Measurements from ENCODE around the gene MCRS1. TPM values are rescaled to one million over a fixed set of nuclear protein-coding genes. Genes with fewer than 3 reads are reported as not detected.

MCRS1 gene
- total RNA-seq, 6 donors from 2014 or later, result 39.6 to 85.9 (median 62.7) TPM

DNA sequence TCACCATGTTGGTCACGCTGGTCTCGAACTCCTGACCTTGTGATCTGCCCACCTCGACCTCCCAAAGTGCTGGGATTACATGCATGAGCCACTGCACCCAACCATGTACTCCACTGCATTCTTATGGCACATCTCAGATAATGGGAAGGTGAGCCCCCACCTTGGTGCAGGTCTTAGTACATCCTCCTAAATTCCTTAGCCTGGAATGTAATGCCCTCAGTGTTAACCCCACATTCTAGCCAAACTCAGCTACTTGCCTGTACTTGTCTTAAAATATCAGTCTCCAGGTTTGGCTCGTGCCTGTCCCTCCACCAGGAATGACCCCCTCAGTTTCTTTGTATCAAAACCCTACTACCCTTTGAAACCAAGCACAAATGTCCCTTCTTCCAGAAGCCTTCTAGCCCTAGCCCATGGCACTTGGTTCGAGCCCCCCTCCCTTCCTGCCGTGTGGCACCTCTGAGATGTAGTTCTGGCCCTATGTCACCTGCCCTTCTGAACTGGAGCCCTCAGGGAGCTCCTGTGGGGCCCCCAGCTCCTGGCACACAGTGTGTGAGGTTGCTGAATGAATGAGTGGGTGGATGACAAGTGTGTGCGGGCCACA is 20.8 kb downstream of the MCRS1 start:
- peaks cover 0 to 17% (median 10%) of the 10 kb centered on the region in 4 donors for H3K27me3 ChIP-seq
- TF ChIP-seq, protein P1, sequence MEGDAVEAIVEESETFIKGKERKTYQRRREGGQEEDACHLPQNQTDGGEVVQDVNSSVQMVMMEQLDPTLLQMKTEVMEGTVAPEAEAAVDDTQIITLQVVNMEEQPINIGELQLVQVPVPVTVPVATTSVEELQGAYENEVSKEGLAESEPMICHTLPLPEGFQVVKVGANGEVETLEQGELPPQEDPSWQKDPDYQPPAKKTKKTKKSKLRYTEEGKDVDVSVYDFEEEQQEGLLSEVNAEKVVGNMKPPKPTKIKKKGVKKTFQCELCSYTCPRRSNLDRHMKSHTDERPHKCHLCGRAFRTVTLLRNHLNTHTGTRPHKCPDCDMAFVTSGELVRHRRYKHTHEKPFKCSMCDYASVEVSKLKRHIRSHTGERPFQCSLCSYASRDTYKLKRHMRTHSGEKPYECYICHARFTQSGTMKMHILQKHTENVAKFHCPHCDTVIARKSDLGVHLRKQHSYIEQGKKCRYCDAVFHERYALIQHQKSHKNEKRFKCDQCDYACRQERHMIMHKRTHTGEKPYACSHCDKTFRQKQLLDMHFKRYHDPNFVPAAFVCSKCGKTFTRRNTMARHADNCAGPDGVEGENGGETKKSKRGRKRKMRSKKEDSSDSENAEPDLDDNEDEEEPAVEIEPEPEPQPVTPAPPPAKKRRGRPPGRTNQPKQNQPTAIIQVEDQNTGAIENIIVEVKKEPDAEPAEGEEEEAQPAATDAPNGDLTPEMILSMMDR (IDR thresholded peaks at IDR 0.05), result no peak
- no peak for TF ChIP-seq EP300 (IDR thresholded peaks at IDR 0.05)
- no peak for TF ChIP-seq POLR2AphosphoS5 (IDR thresholded peaks at IDR 0.05)
- TF ChIP-seq POLR2A (IDR thresholded peaks at IDR 0.05), result no peak
- 86 to 87% methylated on average over 6 to 7 of the region's 7 CpGs for WGBS, 2 donors
- DNase-seq (no peak), ATAC-seq (ENCODE audit: low FRiP score in 2 of 2) (no peak)
- peaks cover 12 to 15% (median 13%) of the 10 kb centered on the region in 4 donors for H3K4me1 ChIP-seq
- H3K4me3 ChIP-seq, result no peak overlapping the region
- H3K27ac ChIP-seq, result no peak overlapping the region
- no peaks in the 10 kb centered on the region for H3K36me3 ChIP-seq
- H3K9me3 ChIP-seq, result no peaks in the 10 kb centered on the region

DNA sequence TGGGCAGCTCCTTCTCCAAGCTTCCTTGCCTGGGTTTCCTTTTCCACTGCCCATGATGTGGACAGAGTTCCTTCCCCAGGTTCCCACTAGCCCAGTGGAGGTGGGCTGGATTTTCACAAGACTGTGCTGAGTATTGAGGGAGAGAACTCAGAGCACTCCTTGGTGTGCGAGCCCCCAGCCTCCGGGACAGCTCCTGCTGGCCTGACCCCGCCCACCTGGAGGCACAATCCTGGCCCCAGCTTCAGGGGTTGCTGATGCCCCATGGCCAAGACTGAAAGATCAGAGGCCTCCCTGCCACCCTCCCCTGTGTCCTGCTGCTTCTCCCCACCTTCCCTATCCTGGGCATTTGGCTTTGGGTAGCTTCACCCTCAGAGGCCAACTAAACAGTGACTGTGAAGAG is 21.5 kb downstream of the MCRS1 start:
- Histone ChIP-seq H3K4me3 (no peak overlapping the region), H3K27ac (no peak overlapping the region), H3K27me3 (peaks cover 0 to 17% (median 10%) of the 10 kb centered on the region in 4 donors), H3K4me1 (peaks cover 12 to 15% (median 13%) of the 10 kb centered on the region in 4 donors), H3K9me3 (no peaks in the 10 kb centered on the region), H3K36me3 (no peaks in the 10 kb centered on the region)
- TF ChIP-seq EP300 (IDR thresholded peaks at IDR 0.05), result no peak
- no peak for TF ChIP-seq POLR2AphosphoS5 (IDR thresholded peaks at IDR 0.05)
- no peak for TF ChIP-seq POLR2A (IDR thresholded peaks at IDR 0.05)
- TF ChIP-seq, protein P1 (IDR thresholded peaks at IDR 0.05), result no peak
- DNase-seq (no peak), ATAC-seq (ENCODE audit: low FRiP score in 2 of 2) (no peak)
- 59 to 89% methylated on average over 3 of the region's 3 CpGs for WGBS, 2 donors

DNA sequence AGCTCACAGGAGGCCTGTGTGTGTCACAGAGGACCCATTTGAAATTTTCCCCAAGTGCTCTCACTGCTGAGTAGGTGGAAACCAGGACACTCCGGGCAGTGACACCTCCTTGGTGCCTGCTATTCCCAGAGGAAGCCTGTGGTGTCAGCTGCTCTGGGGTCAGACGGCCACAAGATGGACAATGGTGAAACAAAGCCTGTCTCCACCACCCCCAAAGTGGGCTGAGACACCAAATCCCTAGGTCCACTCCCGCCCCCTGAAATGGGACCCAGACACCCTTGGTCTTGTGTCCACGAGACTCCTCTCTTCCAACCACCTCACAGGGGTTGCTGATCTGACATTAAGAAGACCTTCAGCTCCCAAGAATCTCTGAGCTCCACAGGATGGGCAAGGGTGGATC is 22.1 kb downstream of the MCRS1 start:
- Histone ChIP-seq H3K27me3 (peaks cover 0 to 17% (median 10%) of the 10 kb centered on the region in 4 donors), H3K27ac (no peak overlapping the region), H3K4me3 (no peak overlapping the region), H3K4me1 (peaks cover 12 to 15% (median 13%) of the 10 kb centered on the region in 4 donors), H3K36me3 (no peaks in the 10 kb centered on the region), H3K9me3 (no peaks in the 10 kb centered on the region)
- TF ChIP-seq, protein P1 (IDR thresholded peaks at IDR 0.05), result no peak
- TF ChIP-seq EP300 (IDR thresholded peaks at IDR 0.05) (no peak), POLR2AphosphoS5 (IDR thresholded peaks at IDR 0.05) (no peak), POLR2A (IDR thresholded peaks at IDR 0.05) (no peak)
- ATAC-seq (ENCODE audit: low FRiP score in 2 of 2) (no peak), DNase-seq (no peak)
- WGBS, 2 donors, result 82 to 92% methylated on average over 2 to 4 of the region's 4 CpGs

DNA sequence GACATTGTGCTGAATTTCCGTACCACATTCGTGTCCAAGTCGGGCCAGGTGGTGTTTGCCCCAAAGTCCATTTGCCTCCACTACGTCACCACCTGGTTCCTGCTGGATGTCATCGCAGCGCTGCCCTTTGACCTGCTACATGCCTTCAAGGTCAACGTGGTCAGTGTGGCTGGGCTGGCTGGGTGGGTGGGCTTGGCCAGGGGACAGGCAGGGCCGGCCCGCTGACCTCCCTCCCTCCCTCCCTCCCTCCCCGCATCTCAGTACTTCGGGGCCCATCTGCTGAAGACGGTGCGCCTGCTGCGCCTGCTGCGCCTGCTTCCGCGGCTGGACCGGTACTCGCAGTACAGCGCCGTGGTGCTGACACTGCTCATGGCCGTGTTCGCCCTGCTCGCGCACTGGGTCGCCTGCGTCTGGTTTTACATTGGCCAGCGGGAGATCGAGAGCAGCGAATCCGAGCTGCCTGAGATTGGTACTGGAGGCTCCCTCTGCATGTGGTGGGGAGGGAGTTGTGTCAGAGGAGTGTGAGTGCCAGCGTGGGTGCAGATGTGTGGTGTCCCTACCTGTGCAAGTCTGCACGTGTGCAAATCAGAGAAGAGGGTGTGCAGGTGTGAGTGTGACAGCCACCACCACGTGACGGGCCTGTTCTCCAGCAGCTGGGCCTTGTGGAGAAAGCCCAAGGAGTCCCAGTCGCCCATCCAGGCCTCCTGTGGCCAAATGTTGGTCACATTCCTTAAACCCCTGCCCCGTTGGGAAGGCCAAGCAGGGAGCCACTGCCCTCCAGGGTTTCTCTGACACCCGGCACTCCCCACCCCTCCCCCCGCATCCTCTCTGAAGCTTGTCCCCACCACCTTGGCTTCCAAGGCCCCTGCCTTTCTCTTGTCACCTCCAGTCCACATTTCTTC is 23.8 kb downstream of the MCRS1 start:
- ATAC-seq (ENCODE audit: low FRiP score in 2 of 2) (no peak), DNase-seq (no peak)
- H3K9me3 ChIP-seq, result no peaks in the 10 kb centered on the region
- H3K27ac ChIP-seq, result no peak overlapping the region
- no peaks in the 10 kb centered on the region for H3K36me3 ChIP-seq
- H3K4me3 ChIP-seq, result no peak overlapping the region
- peaks cover 0 to 17% (median 14%) of the 10 kb centered on the region in 4 donors for H3K27me3 ChIP-seq
- H3K4me1 ChIP-seq, result peaks cover 9 to 16% (median 14%) of the 10 kb centered on the region in 4 donors
- TF ChIP-seq, protein P1 (IDR thresholded peaks at IDR 0.05), result no peak
- no peak for TF ChIP-seq POLR2AphosphoS5 (IDR thresholded peaks at IDR 0.05)
- no peak for TF ChIP-seq EP300 (IDR thresholded peaks at IDR 0.05)
- TF ChIP-seq POLR2A (IDR thresholded peaks at IDR 0.05), result no peak
- WGBS, 2 donors, result 43 to 45% methylated on average over 10 to 34 of the region's 39 CpGs

All from upper lobe of left lung (tissue), 6 donors.